Measurements from ENCODE around the gene NTRK1.

GRCh38 chr1:156894711-156895454 is 34.2 kb downstream of the NTRK1 start:
- TF ChIP-seq CTCF (IDR thresholded peaks at IDR 0.05; ENCODE audit: insufficient read depth, low read length): no peak
- no peak for TF ChIP-seq POLR2AphosphoS5 (IDR thresholded peaks at IDR 0.05; ENCODE audit: low read depth)
